ENCODE results near the gene TYW5.

TYW5 gene

DNA sequence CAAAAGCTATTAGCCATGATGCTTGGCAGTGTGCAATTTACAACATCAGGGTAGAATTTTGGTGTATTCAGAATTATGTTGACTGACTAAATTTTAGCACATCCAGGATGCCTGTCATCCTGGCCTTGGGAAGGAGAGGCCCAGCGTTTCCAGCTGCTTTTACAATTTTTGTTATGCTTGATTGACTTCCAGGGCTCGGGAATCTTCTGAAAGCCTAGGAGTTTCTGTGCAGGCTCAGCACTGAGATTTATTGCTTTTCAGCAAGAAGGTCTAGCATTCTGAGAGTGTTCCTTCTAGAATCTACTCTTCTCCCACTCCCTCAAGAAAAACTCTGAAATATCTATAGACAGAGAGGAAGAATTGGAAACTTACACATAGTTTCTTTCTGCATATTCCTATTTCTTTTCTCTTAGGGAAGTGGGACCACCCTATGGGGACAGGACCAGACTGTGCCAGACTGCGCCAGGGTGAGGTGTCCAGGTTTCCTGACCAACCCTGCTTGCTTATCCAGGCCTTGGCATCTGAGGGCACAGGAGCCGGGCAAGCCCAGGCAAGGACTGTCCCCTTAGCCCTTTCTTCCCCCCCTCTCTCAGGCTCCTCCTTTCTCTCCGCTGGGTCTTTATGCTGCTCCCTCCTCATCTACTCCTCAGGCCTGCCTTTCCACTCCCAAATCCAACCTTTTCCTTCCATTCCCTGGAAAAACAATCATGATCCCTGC is 27.0 kb upstream of the TYW5 start:
- Histone ChIP-seq H3K9ac (ENCODE audit: low read length) (no peak overlapping the region), H3K79me2 (ENCODE audit: insufficient read depth, low read length) (no peaks in the 10 kb centered on the region), H3K27ac (ENCODE audit: low read depth, low read length) (no peak overlapping the region), H3F3A (ENCODE audit: insufficient read depth) (no peaks in the 10 kb centered on the region), H3K9me3 (ENCODE audit: insufficient read depth, low read length) (no peaks in the 10 kb centered on the region), H3K27me3 (ENCODE audit: low read length) (no peaks in the 10 kb centered on the region), H3K4me2 (ENCODE audit: low read depth, low read length, poor library complexity, severe bottlenecking) (no peak overlapping the region), H2AFZ (ENCODE audit: low read depth, low read length, severe bottlenecking) (no peak overlapping the region), H3K36me3 (ENCODE audit: low read length) (no peaks in the 10 kb centered on the region), H3K4me3 (ENCODE audit: insufficient read depth, low read length, poor library complexity, severe bottlenecking) (no peak overlapping the region), H4K20me1 (ENCODE audit: low read depth, low read length) (no peaks in the 10 kb centered on the region), H3K9me2 (replicated peaks; ENCODE audit: insufficient read depth, low read length) (no peaks in the 10 kb centered on the region)
- TF ChIP-seq EZH2phosphoT487 (conservative IDR thresholded peaks at IDR 0.05; ENCODE audit: low read length), result no peak
- TF ChIP-seq, protein P1, sequence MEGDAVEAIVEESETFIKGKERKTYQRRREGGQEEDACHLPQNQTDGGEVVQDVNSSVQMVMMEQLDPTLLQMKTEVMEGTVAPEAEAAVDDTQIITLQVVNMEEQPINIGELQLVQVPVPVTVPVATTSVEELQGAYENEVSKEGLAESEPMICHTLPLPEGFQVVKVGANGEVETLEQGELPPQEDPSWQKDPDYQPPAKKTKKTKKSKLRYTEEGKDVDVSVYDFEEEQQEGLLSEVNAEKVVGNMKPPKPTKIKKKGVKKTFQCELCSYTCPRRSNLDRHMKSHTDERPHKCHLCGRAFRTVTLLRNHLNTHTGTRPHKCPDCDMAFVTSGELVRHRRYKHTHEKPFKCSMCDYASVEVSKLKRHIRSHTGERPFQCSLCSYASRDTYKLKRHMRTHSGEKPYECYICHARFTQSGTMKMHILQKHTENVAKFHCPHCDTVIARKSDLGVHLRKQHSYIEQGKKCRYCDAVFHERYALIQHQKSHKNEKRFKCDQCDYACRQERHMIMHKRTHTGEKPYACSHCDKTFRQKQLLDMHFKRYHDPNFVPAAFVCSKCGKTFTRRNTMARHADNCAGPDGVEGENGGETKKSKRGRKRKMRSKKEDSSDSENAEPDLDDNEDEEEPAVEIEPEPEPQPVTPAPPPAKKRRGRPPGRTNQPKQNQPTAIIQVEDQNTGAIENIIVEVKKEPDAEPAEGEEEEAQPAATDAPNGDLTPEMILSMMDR (IDR thresholded peaks at IDR 0.05; ENCODE audit: insufficient read depth, low read length, poor library complexity, severe bottlenecking), result no peak

DNA sequence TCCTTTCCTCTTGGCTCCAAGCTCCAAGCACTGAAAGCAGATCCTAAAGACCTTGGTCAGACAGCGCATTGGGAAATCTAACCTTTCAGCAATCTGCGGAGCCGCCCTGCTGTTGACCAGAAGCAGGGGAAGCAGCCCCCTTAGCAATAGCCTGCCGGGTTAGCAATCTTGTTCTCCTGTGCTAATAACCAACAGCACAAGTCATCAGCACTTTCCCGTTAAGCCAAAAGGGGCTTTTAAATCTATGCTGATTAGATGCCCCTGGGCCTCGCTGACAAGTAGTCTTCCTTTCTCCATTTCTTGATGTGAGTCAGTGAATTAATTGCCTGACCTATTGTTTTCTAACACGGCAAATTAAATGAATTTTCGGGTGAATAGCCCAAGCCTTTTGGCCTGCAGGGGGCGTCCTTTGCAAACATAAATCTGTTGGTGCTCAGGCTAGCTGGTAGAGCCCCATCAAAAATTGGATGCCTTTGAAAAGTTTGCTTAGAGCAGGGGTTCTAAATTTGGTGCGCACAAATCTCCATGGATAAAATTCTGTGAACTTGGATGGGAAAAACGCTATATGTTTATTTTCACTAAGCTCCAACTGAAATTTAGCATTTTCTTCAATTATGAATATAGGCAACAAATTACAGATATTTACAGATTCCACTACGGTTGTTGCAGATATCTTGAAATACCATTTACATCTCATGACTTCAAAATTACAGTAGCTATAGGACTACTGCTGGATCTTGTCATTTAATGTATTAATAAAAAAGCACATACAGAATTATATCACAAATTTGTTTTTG is 24.7 kb upstream of the TYW5 start:
- no peaks in the 10 kb centered on the region for H3K36me3 ChIP-seq (ENCODE audit: low read length)
- TF ChIP-seq, protein P1 (IDR thresholded peaks at IDR 0.05; ENCODE audit: insufficient read depth, low read length, poor library complexity, severe bottlenecking), result peak; percentile 81
- TF ChIP-seq EZH2phosphoT487 (conservative IDR thresholded peaks at IDR 0.05; ENCODE audit: low read length), result no peak
- H3K9ac ChIP-seq (ENCODE audit: low read length), result no peak overlapping the region
- H3K9me3 ChIP-seq (ENCODE audit: insufficient read depth, low read length), result no peaks in the 10 kb centered on the region
- no peaks in the 10 kb centered on the region for H3K27me3 ChIP-seq (ENCODE audit: low read length)
- no peaks in the 10 kb centered on the region for H3K9me2 ChIP-seq (replicated peaks; ENCODE audit: insufficient read depth, low read length)
- H3K4me2 ChIP-seq (ENCODE audit: low read depth, low read length, poor library complexity, severe bottlenecking), result no peak overlapping the region
- H3F3A ChIP-seq (ENCODE audit: insufficient read depth), result no peaks in the 10 kb centered on the region
- no peaks in the 10 kb centered on the region for H3K79me2 ChIP-seq (ENCODE audit: insufficient read depth, low read length)
- H2AFZ ChIP-seq (ENCODE audit: low read depth, low read length, severe bottlenecking), result no peak overlapping the region
- no peaks in the 10 kb centered on the region for H4K20me1 ChIP-seq (ENCODE audit: low read depth, low read length)
- no peak overlapping the region for H3K4me3 ChIP-seq (ENCODE audit: insufficient read depth, low read length, poor library complexity, severe bottlenecking)
- no peak overlapping the region for H3K27ac ChIP-seq (ENCODE audit: low read depth, low read length)

DNA sequence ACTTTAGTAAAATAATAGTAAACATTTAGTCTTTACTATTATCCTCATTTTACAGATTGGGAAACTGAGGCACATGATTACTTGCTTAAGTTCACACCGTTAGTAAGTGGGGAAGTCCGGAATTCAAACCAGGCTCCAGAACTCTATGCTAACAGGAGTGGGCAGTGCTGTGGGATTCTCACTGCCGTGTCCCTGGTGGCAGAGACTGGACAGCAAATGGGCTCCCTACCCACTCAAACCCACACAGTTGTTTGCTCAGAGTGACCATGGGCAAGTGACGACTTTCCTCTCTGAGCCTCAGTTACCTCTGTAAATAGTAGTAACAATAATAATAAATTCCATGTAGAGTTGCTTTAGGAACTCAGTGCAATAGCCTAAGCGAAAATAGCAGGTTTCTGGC is 24.1 kb upstream of the TYW5 start:
- Histone ChIP-seq H3K9me3 (ENCODE audit: insufficient read depth, low read length) (no peaks in the 10 kb centered on the region), H3K9ac (ENCODE audit: low read length) (no peak overlapping the region), H3K4me2 (ENCODE audit: low read depth, low read length, poor library complexity, severe bottlenecking) (no peak overlapping the region), H3K36me3 (ENCODE audit: low read length) (no peaks in the 10 kb centered on the region), H3K27me3 (ENCODE audit: low read length) (no peaks in the 10 kb centered on the region), H4K20me1 (ENCODE audit: low read depth, low read length) (no peaks in the 10 kb centered on the region), H3K27ac (ENCODE audit: low read depth, low read length) (no peak overlapping the region), H3K9me2 (replicated peaks; ENCODE audit: insufficient read depth, low read length) (no peaks in the 10 kb centered on the region), H3K4me3 (ENCODE audit: insufficient read depth, low read length, poor library complexity, severe bottlenecking) (no peak overlapping the region), H3F3A (ENCODE audit: insufficient read depth) (no peaks in the 10 kb centered on the region), H3K79me2 (ENCODE audit: insufficient read depth, low read length) (no peaks in the 10 kb centered on the region), H2AFZ (ENCODE audit: low read depth, low read length, severe bottlenecking) (no peak overlapping the region)
- no peak for TF ChIP-seq EZH2phosphoT487 (conservative IDR thresholded peaks at IDR 0.05; ENCODE audit: low read length)
- TF ChIP-seq, protein P1 (IDR thresholded peaks at IDR 0.05; ENCODE audit: insufficient read depth, low read length, poor library complexity, severe bottlenecking), result no peak

Measured in SU-DHL-6 (cell line).